HL-60 (cell line): Measurements from ENCODE around the gene KLF1. TPM values are rescaled to one million over a fixed set of nuclear protein-coding genes. Genes with fewer than 3 reads are reported as not detected.

ENCODE experiments used
- DNase-seq, 2 experiments: peaks; one replicate each; pipeline ENCODE4 v3.0.0-alpha.2; 2010 to 2020; ENCODE audit warnings: low read depth in 1 of 2, low spot score in 1 of 2
- H3K27ac ChIP-seq: fragments of 250-450 bp; sonication (Bioruptor Pico); replicated peaks from 2 replicates; pipeline ENCODE4 v1.5.1; 2020; ENCODE audit warnings: mild to moderate bottlenecking, moderate library complexity
- H3K27me3 ChIP-seq: fragments of 250-450 bp; sonication (Bioruptor Pico); 2 replicates; pipeline ENCODE4 v1.5.1; 2021; ENCODE audit warnings: mild to moderate bottlenecking, moderate library complexity; ENCODE audit not compliant: insufficient read depth, poor library complexity, severe bottlenecking
- H3K4me3 ChIP-seq: replicated peaks from 2 replicates; pipeline ENCODE4 v1.5.1; 2011; ENCODE audit warnings: mild to moderate bottlenecking, control low read depth, low read length; ENCODE audit not compliant: insufficient read depth
- GABPA ChIP-seq: IDR thresholded peaks from 2 replicates; pipeline ENCODE4 v1.6.1; 2012; ENCODE audit warnings: low read depth
- POLR2AphosphoS5 ChIP-seq: IDR thresholded peaks from 2 replicates; pipeline ENCODE4 v1.6.1; 2012; ENCODE audit warnings: low read depth
- REST ChIP-seq: IDR thresholded peaks from 2 replicates; pipeline ENCODE4 v1.6.1; 2012; ENCODE audit warnings: low read depth; ENCODE audit not compliant: insufficient replicate concordance
- SPI1 ChIP-seq: IDR thresholded peaks from 2 replicates; pipeline ENCODE4 v1.6.1; 2012; ENCODE audit warnings: low read depth, mild to moderate bottlenecking, borderline replicate concordance
- microRNA-seq: library from miRNA; unstranded; fragments of <30 nt; microRNA quantifications from one replicate; pipeline ENCODE4, GENCODE V29; 2018
- TF ChIP-seq, protein P1 (sequence below): IDR thresholded peaks from one replicate; pipeline ENCODE4 v1.5.1; 2011; ENCODE audit warnings: low read length, control low read depth, inconsistent platforms; ENCODE audit not compliant: insufficient read depth

Gene KLF1

DNA sequence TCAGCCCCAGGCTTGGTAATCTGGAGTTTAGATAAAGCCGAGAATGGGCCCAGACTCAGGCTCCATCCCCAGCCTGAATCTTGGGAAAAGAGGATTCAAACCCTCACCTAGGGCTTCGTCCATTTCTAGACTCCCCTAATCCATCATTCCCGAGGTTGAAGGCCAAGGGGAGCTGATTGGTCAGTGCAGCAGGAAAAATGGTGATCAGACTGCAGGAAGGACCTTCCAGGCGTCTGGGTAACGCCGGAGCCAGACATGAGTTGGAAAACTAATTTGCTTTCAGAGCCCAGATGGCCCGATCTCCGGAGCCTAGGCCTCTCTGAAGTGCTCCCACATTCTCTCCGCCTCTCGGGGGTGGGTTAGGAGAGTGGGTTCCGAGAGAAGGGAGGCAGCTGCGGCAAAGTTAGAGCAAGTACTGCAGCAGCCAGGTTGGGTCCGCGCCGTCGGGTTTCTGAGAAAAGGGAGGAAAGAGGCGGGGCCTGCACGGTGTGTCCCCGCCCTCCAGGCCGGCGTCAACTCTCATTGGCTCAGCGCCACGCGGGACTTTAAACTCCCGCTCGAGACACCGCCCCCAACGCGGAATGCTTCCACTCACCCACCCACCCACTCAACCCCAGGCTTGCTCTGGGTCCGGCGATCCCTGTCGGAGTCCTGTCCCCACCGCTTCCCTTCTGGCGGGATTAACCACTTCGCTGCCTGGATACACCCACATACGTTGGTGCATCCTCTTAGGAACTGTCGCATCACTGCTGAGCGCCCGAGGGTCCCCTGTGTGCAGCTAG is 51.8 kb downstream of the KLF1 start:
- Histone ChIP-seq H3K4me3 (no peak overlapping the region), H3K27me3 (peaks cover 75% of the 10 kb centered on the region), H3K27ac (no peak overlapping the region)
- no peak for DNase-seq
- TF ChIP-seq REST (no peak), SPI1 (no peak), GABPA (no peak)

DNA sequence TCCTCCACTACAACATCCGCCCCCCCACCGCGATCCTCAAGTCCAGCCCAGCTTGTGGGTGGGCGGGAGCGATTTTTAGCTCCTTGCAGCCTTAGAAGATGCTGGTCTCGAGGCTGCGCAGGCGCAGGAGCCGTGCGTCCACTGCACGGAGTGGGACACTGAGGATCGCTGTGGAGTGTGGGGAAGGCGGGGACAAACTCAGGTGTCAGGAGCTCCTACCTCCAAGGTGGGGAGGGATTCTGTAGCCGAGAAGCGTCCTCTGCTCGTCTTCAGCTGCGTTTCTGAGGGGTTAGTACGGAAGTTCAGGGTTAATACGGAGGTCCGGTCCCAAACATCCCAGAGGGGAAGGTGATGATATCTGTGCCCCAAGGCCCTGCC is 52.4 kb downstream of the KLF1 start, which contains the start of gene RTBDN:
Gene RTBDN (minus strand): TSS at position 14 of the 378 bp plus-strand sequence. CDS start 4,600 bp downstream, outside the sequence.
- Histone ChIP-seq H3K4me3 (peak within 1 kb of the TSS; percentile 33), H3K27me3 (peaks cover 72% of the 10 kb centered on the region), H3K27ac (no peak within 1 kb of the TSS)
- DNase-seq: no peak
- TF ChIP-seq SPI1: no peak
- no peak for TF ChIP-seq REST
- TF ChIP-seq GABPA: no peak
- TF ChIP-seq, protein P1, sequence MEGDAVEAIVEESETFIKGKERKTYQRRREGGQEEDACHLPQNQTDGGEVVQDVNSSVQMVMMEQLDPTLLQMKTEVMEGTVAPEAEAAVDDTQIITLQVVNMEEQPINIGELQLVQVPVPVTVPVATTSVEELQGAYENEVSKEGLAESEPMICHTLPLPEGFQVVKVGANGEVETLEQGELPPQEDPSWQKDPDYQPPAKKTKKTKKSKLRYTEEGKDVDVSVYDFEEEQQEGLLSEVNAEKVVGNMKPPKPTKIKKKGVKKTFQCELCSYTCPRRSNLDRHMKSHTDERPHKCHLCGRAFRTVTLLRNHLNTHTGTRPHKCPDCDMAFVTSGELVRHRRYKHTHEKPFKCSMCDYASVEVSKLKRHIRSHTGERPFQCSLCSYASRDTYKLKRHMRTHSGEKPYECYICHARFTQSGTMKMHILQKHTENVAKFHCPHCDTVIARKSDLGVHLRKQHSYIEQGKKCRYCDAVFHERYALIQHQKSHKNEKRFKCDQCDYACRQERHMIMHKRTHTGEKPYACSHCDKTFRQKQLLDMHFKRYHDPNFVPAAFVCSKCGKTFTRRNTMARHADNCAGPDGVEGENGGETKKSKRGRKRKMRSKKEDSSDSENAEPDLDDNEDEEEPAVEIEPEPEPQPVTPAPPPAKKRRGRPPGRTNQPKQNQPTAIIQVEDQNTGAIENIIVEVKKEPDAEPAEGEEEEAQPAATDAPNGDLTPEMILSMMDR: no peak
- TF ChIP-seq POLR2AphosphoS5: no peak

Small RNAs within 50 kb of the gene (microRNA-seq; reads per million reads assigned to microRNA genes)
- gene MIR5695: not detected
- gene MIR6794: not detected
